GM18511 (cell line): ENCODE data around the gene NOS1.

Source experiments
- ATAC-seq: cut with Tn5 transposase; IDR thresholded peaks from one replicate; pipeline ENCODE4 v1.9.1; 2021; ENCODE audit warnings: mild to moderate bottlenecking, moderate library complexity; ENCODE audit not compliant: unreplicated experiment

The NOS1 gene

DNA sequence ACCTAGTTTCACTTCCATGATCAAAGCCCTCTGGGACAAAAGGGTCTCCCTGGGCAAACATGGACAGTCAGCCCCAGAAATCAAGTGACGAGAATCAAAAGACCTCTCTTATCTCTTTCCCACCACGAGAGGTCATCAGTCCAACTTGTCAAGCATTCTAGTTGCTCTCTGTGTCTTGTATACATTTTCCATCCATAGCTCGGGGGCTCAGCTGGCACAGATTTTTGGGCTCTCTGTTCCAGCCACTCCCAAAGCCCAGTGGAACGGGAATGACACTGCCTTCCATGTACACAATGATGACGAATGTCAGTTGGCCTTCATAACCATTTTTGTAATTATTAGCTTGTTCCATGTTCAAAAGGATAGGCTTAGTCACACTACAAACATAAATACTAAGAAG lies 29.7 kb downstream of the NOS1 start:
- no peak for ATAC-seq

DNA sequence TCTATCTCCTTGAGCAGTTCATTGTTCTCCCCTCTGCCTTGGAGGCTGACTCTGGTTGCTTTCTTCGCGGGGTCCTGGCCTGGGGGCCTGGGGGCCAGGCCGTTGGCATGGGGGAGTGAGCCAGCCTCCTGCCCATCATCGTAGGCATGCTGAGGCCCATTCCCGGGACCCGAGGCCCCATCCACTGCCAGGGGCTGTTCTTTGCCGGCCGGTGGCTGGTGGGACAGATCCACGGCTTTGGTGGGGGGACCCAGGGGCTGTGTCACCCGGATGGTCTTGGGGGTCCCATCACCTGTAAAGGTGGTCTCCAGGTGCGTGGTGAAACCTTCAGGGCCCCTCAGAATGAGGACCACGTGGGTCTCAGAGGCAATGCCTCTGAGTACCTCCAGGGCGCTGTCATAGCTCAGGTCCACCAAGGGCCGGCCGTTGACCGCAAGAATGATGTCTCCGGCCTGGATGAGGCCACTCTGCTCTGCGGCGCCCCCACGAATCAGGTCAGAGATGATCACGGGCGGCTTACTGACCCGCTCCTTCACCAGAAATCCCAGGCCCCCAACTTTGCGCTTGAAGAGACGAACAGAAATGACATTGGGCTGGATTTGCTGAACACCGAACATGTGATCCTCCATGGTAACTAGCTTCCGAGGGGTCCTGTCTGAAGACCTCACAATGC lies 30.8 kb downstream of the NOS1 start:
- ATAC-seq: no peak

DNA sequence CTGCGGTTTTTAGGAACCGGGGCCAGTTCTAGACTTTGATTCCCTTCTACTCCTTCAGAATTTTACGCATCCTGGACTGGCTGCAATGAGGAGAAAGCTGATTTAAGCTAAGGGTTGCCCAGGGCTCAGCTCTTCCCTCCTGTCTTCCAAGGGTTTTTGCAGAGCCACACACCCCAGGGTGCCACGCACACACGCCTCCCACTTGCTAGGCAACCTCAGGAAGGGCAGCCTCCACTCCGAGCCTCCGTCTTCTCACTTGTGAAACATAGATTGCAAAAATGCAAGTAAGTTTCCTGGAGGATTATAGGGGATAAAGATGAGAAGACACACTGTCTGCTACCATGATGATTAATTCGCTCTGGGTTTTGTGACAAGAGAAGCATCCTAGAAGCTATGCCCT lies 31.7 kb downstream of the NOS1 start:
- ATAC-seq: no peak

DNA sequence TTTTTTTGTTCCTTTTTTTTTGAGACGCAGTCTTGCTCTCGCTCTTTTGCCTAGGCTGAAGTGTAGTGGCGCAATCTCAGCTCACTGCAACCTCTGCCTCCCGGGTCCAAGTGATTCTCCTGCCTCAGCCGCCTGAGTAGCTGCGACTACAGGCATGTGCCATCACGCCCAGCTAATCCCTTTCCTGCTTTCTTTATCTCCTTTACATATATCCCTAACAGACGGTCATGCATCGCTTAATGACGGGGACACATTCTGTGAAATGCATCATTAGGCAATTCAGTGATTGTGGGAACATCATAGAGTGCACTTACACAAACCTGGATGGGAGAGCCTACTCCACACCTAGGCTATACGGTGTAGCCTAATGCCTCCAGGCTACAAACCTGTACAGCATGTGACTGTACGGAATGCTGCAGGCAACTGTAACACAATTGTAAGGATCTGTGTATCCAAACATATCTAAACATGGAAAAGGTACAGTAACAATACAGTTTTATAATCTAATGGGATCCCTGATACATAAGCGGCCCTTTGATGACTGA lies 32.8 kb downstream of the NOS1 start:
- ATAC-seq: no peak

GRCh38 chr12:117322428-117322827 lies 39.0 kb downstream of the NOS1 start:
- no peak for ATAC-seq

DNA sequence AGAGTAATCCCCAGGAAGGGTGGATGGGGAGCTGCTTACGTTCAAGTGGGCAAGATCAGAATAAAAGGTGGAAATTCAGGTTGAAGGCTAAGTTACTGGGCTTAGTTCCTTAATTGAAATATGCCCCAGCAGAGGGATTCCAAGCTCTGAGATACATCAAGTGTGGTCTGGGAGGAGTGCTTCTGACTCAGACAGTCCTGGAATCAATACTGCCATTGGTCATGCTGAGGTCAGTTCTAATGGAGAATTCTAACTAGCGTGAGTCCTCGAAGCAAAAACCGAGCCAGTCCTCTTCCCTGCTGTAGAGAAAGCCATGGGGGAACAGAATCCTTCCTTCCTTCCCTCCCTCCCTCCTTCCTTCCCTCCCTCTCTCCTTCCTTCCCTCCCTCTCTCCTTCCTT lies 39.9 kb downstream of the NOS1 start:
- ATAC-seq: no peak

DNA sequence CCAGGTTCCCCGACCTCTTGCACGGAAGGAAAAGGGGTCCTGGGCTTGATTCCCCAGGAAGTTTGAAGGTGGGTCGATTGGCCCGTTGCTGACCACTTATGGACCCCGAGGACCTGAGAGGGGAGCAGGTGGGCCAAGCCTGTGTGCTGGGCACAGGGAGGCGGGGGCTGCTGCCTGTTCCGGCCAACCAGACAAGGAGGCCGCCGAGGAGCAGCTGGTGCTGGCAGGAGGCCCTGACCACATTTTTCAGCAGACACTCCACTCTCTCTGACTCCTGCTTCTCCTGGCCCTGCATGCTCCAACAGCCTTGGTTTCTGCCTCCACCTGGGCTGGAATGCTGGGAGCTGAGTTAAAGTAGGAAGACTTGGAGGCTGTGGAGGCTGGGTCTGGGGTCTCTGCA lies 42.8 kb downstream of the NOS1 start:
- no peak for ATAC-seq

DNA sequence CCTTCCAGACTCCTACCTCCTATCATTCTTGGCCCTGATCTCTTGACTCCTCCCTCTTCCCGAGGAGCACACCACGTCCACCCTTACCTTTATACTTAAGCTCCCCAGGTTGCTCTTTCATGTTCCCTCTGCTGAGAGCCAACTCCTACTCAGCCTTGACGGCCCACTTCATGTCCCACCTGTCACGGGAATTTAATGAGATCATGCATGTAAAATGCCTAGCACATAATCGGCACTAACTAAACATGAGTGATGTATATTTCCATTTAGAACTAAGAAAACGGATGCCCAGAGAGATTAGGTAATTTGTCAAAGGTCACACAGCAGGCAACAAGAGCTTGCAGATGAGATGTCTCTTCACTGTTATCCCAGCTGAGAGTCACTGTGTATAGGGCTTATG lies 45.1 kb downstream of the NOS1 start:
- ATAC-seq: no peak

GRCh38 chr12:117313926-117314325 lies 47.5 kb downstream of the NOS1 start:
- ATAC-seq: no peak

GRCh38 chr12:117312770-117313169 lies 48.7 kb downstream of the NOS1 start:
- no peak for ATAC-seq

GRCh38 chr12:117309276-117309925 lies 52.0 kb downstream of the NOS1 start:
- ATAC-seq: no peak

DNA sequence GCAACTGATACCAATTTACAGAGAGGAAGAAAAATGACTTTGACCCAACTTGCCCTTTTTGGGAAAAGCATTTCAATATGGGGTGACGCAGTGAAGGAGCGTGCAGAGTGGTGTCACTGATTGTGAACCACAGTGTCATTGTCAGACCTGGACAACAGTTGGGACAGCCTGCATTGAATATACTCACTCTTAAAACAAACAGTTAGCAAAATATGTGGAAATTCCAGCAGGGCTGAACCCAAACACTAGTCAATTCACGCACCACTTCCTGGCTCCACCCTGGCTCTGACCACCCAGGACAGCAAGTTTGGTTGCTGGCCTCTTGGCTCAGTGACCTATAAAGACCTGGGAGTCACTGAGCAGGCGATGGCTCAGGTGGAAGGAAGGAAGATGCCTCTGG lies 61.3 kb downstream of the NOS1 start:
- ATAC-seq: no peak

DNA sequence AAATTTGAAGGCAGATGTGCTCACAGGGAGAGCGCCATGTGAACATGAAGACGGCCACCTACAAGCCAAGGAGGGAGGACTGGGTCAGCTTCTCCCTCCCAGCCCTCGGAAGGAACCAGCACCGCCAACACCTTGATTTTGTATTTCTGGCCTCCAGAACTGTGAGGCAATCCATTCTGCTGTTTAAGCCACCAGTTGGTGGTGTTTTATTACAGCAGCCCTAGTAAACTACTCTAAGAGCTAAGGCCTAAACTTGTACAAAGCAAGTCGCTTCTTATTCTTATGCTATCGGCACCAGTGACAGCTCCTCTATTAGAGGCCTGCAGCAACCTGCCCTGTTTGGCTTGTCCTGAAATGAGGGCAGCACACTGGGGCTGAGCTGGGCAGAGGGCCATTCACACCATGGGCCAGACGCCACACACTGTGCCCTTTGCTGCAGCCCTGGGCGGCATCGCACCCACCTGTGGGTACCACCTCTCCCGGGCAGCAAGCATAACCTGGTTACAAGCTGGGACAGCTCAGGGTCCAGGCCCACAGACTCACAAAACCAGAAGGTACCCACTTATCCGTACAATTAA lies 62.7 kb downstream of the NOS1 start:
- ATAC-seq: no peak

- ATAC-seq: no peak
Measured at GRCh38 chr12:117298191-117298590, 63.2 kb downstream of the NOS1 start.

DNA sequence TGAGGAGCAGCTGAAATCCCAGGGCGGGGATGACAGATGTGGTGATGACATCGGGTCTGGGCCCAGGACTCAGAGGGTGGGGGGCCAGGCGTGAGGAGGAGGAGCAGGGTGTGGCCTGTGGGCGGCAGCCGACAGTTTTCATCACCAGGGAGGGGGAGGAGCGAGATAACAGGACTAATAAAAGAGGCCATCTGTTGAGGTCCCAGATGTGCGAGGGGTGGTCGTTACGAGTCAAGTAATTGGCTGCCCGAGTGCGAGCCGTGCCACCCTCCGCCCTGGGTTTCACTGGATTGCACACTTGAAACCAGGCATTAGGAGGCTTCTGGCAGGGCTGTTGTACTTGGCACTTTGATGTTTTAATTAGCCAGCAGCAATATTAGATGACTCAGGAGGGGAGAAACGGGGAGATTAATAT lies 67.2 kb downstream of the NOS1 start:
- ATAC-seq: no peak

- ATAC-seq: no peak
Measured at GRCh38 chr12:117293510-117293909, 67.9 kb downstream of the NOS1 start.

DNA sequence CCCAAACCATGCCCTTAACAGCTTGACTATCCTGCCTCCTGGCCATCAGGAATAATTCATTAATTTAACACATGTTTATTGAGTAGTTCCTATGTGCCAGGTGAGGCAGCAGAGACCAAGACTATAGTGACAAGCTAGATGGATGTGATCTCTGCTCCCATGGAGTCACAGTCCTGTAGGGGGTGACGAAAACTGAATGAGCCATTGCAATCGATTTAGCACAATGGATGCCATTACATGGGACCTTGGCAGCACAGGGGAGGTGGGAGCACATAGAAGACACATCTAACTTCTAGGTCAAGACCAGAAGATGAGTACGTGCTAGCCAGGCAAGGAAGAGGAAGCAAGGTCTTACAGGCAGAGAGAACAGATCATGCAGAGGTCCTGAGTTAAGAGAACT lies 68.7 kb downstream of the NOS1 start:
- ATAC-seq: no peak

GRCh38 chr12:117284140-117284539 lies 77.3 kb downstream of the NOS1 start:
- no peak for ATAC-seq

DNA sequence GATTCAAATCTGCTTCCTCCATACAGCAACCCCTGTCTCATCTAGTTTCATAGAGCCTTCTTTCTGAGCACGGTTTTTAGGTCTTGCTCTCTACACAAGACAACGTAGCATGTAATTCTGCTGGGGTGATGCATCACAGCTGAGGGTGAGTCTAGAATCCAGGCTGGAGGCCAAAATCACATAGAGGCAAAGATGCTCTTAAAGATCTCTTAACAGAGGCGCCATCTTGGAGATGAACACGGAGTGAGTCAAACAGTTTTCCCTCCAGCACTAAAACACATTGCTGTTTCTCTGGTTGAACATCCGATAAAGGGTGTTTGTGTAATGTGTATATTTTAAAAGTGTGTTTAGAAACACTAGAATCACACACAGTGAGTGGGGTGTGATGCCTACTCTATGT lies 78.9 kb downstream of the NOS1 start:
- ATAC-seq: no peak

DNA sequence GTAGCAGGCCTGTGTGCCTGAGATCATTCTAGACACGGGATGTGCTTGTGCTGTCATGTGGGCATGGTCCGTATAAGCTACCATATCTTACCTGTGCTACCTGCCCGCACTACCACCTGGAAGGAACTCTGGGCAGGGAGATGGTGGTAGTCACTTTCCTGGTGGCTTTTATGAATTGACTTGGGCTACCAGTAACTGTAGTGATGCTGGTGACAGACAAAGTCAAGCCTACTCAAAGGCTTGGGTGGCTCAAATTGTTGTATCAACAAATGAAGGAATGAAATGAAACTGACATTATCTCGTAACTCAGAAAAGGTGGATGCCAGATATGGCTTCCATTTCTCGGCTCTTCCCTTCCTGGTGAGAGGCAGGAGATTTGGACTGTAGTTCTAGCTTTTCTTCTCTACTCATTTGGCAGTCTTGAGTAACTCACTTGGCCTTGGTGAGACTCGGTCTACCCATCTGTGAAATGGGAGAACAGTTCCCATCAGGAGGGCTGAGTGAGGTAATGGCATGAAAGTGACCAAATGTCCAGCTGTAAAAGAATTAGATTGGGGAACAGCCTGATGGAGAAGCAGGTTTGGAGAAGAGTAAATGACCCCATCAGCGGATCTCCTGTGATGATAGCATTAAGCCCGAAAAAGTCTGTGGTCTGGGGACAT lies 81.3 kb downstream of the NOS1 start:
- no peak for ATAC-seq

GRCh38 chr12:117279606-117280005 lies 81.8 kb downstream of the NOS1 start:
- ATAC-seq: no peak

- ATAC-seq: no peak
Measured at GRCh38 chr12:117277875-117278274, 83.6 kb downstream of the NOS1 start.
